ENCODE data around the gene CLDN11.
A peak's percentile ranks its signal among the peaks of the same experiment; 100 is the strongest.

Gene CLDN11

GRCh38 chr3:170436697-170437096, 18.0 kb downstream of the CLDN11 start:
- H3K4me3 ChIP-seq (replicated peaks in 1 of 2; ENCODE audit: low read depth in 2 of 2, low read length in 2 of 2): no peak overlapping the region
- TF ChIP-seq, protein P1, sequence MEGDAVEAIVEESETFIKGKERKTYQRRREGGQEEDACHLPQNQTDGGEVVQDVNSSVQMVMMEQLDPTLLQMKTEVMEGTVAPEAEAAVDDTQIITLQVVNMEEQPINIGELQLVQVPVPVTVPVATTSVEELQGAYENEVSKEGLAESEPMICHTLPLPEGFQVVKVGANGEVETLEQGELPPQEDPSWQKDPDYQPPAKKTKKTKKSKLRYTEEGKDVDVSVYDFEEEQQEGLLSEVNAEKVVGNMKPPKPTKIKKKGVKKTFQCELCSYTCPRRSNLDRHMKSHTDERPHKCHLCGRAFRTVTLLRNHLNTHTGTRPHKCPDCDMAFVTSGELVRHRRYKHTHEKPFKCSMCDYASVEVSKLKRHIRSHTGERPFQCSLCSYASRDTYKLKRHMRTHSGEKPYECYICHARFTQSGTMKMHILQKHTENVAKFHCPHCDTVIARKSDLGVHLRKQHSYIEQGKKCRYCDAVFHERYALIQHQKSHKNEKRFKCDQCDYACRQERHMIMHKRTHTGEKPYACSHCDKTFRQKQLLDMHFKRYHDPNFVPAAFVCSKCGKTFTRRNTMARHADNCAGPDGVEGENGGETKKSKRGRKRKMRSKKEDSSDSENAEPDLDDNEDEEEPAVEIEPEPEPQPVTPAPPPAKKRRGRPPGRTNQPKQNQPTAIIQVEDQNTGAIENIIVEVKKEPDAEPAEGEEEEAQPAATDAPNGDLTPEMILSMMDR (IDR thresholded peaks at IDR 0.05; ENCODE audit: low read depth, low read length): no peak
- no peak for DNase-seq (ENCODE audit: low read depth in 2 of 2)

- DNase-seq (ENCODE audit: low read depth in 2 of 2): no peak
- no peak overlapping the region for H3K4me3 ChIP-seq (replicated peaks in 1 of 2; ENCODE audit: low read depth in 2 of 2, low read length in 2 of 2)
- TF ChIP-seq, protein P1 (IDR thresholded peaks at IDR 0.05; ENCODE audit: low read depth, low read length): no peak
These were observed 18.5 kb downstream of the CLDN11 start for GRCh38 chr3:170437176-170437575.

DNA sequence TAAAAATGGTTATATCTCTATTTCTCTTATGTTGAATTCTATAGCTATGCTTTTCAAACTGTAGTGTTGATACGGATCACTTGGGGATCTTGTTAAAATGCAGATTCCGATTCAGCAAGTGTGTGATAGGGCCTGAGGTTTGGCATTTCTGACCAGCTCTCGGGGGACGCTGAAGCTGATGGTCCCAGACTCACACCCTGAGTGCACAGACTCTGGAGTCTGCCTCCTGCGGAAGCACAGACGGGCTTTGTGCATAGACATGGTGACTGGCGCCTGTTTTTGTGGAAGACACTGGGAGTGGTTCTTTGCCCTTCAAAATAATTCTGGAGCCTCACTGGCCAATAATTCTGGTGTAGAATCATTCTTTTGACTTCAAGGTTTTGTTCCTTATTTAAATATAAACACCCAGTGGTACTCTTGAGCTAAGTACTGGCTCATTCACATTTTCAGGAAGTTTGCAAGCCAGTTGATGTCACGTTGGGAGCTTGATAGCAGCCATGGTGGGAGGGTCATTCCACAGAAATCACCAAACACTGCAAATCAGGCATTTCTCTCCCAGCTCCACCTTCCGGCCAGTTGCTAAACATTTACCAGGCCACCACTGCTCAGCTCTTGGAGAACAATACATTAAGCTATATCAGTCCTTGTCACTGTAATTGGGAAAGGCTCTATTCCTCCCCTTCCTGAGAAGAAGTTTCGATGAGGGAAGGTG, 19.2 kb downstream of the CLDN11 start:
- no peak for DNase-seq (ENCODE audit: low read depth in 2 of 2)
- TF ChIP-seq, protein P1 (IDR thresholded peaks at IDR 0.05; ENCODE audit: low read depth, low read length): no peak
- H3K4me3 ChIP-seq (replicated peaks in 1 of 2; ENCODE audit: low read depth in 2 of 2, low read length in 2 of 2): no peak overlapping the region

DNA sequence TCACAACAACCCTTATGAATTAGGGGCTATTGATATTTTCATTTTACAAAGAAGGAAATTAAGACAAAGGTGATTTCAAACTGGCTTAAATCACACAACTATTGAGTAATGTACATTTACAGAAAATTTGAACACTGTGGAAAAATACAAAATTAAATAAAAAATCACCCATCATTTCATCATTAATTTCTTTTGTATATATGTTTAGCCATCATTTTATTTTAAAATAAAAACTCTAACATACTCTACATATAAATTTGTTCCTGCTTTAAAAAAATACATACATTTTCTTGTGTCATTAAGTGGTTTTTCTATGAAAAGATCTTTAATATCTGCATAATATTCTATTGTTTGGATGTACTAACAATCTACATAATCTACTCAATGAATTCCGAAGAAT, 20.2 kb downstream of the CLDN11 start:
- H3K4me3 ChIP-seq (replicated peaks in 1 of 2; ENCODE audit: low read depth in 2 of 2, low read length in 2 of 2): no peak overlapping the region
- DNase-seq (ENCODE audit: low read depth in 2 of 2): no peak
- TF ChIP-seq, protein P1 (IDR thresholded peaks at IDR 0.05; ENCODE audit: low read depth, low read length): no peak

- H3K4me3 ChIP-seq (replicated peaks in 1 of 2; ENCODE audit: low read depth in 2 of 2, low read length in 2 of 2): no peak overlapping the region
- peak; percentile 29 to 70 for DNase-seq (ENCODE audit: low read depth in 2 of 2)
- TF ChIP-seq, protein P1 (IDR thresholded peaks at IDR 0.05; ENCODE audit: low read depth, low read length): no peak
These were observed 21.7 kb downstream of the CLDN11 start for GRCh38 chr3:170440344-170440743.

DNA sequence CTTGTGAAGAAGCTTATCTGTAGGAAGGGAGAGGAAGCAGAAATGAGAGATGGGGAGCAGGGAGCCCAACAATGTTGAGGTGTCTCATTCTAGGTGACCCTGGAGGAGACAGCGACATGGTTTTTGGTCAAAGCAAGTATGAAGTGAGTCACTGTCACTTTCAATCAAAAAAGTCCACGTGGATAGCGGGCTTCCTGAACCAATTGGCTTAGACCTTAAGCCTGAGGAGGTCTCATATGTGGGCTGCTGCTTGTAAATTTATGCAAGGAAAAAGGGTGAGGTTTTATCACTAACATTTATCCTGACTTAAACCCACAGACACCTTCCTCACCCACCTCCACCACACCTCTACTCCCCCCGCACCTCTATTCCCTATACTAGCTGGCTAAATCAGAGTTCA, 22.7 kb downstream of the CLDN11 start:
- H3K4me3 ChIP-seq (replicated peaks in 1 of 2; ENCODE audit: low read depth in 2 of 2, low read length in 2 of 2): no peak overlapping the region
- TF ChIP-seq, protein P1 (IDR thresholded peaks at IDR 0.05; ENCODE audit: low read depth, low read length): no peak
- no peak for DNase-seq (ENCODE audit: low read depth in 2 of 2)

DNA sequence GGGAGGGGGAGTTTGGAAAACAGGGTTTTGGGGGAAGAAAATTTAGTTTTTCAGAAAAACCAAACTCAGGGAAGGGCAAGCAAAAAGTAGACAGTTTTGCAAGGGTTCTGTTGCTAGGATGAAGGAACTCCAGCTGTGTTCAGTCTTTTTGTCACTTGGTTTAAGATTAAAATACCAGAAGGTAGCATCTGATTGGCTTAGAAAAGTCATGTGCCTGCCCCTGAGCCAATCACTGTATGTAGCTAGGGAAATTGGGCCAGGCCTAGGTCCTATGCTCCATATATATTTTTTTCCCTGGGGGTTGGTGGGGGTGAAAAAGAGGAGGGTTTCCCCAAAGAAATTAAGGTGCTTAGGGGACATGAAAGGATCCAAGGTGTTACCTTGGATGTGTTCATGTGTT, 24.3 kb downstream of the CLDN11 start:
- TF ChIP-seq, protein P1 (IDR thresholded peaks at IDR 0.05; ENCODE audit: low read depth, low read length): no peak
- DNase-seq (ENCODE audit: low read depth in 2 of 2): no peak
- no peak overlapping the region for H3K4me3 ChIP-seq (replicated peaks in 1 of 2; ENCODE audit: low read depth in 2 of 2, low read length in 2 of 2)

Data from cardiac fibroblast (primary cell).